NCI-H1417 treated with DMSO at 0.1 percent for 48 hours (cell line): ENCODE results near the gene SLC7A4.
"Not testable (repeated sequence)": the region's sequence is repeated elsewhere in the genome, so short reads cannot be mapped to it uniquely, and the experiment has no call there.

Experiments
- DNase-seq: peaks from one replicate; lab custom pipeline; 2025; lab: John Stamatoyannopoulos, UW

The SLC7A4 gene, protein sequence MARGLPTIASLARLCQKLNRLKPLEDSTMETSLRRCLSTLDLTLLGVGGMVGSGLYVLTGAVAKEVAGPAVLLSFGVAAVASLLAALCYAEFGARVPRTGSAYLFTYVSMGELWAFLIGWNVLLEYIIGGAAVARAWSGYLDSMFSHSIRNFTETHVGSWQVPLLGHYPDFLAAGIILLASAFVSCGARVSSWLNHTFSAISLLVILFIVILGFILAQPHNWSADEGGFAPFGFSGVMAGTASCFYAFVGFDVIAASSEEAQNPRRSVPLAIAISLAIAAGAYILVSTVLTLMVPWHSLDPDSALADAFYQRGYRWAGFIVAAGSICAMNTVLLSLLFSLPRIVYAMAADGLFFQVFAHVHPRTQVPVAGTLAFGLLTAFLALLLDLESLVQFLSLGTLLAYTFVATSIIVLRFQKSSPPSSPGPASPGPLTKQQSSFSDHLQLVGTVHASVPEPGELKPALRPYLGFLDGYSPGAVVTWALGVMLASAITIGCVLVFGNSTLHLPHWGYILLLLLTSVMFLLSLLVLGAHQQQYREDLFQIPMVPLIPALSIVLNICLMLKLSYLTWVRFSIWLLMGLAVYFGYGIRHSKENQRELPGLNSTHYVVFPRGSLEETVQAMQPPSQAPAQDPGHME

DNA sequence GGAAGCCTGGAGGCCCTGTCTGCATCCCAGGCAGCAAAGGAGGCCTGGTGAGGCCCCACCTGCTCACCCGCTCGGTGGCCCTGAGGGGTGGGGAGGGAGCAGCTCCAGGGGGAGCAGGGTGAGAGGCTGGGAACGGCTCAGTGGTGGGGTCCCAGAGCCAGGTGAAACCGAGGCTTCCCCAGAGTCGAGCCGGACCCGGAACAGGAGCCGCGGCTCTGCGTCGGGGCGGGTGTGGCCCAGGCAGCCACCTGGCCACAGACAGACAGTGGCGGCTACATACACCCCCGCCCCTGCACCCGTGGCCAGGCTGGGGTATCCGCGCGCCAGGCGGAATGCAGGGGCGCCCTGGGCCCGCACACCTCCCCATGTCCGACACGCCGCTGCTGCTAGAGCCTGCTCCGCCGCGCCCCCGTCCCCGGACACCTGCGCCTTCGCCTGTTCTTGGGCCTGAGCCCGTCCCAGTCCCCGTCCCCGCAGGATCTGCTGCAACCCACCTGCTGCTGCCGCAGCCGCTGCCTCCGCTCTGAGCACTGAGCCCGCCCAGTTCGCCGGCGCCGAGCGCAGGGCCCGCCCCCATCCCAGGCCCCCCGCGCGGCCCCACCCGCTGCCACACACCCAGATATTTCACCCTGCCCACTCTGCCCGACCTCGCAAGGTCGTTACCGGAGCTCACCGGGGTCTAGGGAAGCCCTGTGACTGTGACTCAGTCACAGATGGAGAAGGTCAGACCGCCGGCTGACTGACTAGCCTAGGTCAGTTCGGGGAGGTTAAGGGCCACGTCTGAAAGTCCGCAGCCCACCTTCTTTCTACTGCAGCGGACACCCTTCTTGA, at the start of gene SLC7A4:
TSS of gene SLC7A4 (minus strand) at position 525 of the 831 bp plus-strand sequence. CDS start 749 bp downstream, outside the sequence.
- DNase-seq: no peak

DNA sequence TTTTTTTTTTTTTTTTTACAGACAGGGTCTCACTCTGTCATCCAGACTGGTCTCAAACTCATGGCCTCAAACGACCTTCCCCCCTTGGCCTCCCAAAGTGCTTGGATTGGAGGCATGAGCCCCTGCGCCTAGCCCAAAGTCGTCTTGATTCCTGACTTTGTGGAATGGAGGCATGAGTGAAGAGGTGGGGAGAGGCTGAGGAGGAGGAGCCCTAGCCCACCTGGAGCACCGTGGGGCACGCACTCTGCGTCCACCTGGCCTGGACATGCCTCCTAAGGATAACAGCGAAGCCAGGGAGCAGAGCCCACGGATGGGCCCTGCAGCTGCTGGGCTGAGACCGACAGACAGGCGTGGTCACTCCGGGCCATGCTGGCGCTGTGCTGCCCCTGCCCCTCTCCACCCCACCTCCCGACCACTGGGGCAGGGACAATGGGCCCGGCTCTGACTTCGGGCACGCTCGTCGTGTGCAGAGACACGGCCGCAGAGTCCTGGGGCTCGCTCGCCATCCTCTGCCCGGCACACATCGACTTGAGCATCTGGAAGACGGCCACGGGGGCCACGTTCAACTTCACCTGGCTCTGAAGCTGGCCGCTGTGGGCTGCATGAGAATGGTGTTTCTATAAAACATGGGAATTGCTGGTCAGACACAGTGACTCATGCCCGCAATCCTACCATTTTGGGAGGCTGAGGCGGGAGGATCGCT, 48.2 kb upstream of the SLC7A4 start:
- no peak for DNase-seq

DNA sequence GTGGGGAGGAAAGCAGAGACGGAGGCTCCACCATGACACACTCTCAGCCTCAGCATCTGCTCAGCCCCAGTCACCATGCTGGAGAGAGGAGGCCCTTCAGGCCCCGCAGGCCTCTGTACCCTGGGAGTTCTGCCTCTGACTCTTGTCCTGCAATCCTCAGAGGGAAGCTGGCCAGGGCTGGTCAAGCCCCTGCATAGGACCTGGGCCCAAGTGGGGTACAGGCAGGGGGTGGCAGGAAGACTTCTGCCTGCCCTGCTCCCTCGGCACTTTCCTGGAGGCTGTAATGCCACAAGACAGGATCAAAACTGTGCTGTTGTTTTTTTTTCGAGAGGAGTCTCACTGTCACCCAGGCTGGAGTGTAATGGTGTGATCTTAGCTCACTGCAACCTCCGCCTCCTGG, 47.1 kb upstream of the SLC7A4 start:
- DNase-seq: no peak

DNA sequence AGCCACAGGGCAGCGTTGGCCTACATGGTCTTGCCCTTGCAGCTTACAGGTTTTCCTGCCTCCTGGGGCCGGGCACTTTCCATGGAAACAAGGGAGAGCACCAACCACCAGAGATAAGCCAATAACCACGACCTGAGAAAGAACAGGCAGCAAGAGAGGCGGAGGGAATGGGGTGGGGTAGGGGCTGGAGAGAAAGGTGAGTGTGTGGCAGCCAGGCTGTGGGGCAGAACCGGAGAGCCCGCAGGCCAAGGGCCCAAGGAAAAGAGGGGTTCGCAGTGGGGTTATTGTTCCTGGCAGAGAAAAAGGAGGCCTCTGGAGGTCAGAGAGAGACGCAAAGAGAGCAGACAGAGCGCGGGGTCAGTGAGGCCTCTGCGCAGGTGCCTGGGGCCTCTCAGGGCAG, 46.6 kb upstream of the SLC7A4 start:
- DNase-seq: no peak

DNA sequence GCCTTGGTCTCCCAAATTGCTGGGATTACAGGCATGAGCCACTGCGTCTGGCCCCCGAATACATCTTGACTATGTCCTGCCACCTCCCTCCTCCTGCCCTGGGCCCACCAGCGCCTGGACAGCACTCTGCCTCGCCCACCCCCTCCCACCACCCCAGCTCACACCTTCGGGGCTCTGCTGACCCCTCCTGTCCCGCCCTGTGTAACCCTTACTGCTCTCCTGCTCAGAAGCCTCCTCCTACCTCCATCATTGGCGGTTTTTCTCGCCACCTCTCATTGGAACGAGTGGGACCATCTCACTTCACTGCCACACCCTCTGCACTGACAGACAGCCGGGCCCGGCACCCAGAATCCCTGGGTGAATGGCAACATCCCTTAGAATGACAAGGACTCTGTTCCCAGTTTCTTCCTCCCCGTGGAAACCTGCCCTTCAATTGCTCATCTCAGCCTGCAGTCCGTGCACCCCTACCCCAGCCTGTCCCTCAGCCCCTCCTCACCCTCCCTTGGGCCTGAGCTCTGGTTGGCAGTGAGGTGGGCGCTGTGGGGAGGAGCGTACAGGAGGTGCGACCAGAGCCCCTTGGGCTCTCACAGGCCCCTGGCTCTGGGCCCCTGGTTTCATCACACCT, 45.6 kb upstream of the SLC7A4 start:
- DNase-seq: no peak

DNA sequence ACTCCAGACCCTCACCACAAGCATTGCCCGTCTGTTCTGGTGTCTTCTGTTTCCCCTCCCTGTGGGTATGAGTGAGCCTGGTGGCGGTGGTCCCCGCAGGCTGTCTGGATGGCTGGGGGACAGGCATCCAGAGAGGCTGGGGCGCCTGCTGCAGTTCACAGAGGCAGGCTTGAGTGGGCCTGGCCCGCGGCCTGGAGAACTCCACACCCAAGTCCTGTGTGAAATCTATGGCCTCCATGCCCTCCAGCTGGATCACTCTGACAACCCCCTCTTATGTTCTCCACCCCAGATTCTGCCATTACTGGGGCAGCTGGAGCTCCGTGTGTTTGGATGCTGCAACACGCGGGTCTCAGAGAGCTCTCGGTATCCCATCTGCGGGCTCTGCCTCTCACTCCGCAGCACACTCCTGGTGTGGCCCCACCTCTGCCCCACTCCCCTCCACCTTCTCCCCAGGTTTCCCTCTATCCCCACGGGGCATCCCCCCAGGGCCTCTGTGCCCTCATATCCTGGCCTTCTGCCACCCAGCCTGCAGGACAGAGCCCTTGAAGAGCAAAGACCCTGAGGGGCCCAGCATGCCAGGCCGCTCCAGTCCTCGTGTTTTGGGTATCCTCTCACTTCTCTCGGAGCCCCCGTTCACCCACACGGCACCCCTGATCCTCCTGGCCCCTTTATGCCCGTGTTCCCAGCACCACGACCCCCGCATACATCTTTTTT, 44.7 kb upstream of the SLC7A4 start:
- DNase-seq: no peak

DNA sequence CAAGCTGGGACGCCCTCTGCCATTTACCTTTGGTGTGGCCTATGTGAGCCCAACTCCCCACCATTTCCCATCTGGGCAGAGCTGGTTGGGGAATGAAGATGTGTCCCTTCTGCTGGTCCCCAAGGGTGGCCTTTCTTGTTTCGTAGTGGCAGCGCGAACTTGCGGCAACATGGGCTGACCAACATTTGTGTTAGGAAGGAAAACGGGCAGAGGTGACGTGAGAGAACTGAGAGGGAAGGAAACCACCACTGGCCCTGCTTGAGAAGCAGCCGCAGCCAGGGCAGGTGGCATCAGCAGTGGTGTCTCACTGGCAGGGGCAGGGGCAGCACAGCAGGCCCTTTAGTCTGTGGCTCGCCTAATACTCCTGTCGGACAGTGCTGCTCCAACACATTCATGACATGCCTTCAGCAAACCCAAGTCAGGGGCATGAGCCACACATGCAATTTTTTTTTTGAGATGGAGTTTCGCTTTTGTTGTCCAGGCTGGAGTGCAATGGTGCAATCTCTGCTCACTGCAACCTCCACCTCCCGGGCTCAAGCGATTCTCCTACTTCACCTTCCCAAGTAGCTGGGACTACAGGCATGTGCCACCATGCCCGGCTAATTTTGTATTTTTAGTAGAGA, 43.3 kb upstream of the SLC7A4 start:
- DNase-seq: no peak

DNA sequence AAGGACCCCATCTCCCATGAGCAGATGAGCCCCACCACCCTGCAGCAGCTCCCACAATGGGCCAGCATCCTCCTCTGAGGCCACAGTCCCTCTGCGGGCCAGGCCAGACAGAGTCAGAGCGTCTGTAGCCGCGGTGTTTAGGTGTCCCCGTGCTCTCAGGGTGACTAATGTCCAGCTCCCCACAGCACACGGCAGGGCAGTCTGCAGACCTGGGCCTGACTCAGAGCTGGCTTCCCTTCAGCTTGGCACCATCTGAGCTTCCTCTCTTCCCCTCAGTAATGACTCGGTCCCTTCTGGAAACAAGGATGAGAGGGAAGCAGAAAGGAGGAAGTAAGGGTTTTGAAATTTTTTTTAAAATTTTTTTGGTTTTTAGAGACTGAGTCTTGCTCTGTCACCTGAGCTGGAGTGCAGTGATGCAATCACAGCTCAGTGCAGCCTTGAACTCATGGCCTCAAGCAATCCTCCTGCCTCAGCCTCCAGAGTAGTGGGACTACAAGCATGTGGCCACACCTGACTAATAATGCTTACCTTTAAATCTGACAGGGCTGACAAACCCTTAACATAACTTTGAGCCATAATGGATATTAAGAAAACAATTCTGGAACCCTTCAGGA, 41.8 kb upstream of the SLC7A4 start:
- DNase-seq: no peak

DNA sequence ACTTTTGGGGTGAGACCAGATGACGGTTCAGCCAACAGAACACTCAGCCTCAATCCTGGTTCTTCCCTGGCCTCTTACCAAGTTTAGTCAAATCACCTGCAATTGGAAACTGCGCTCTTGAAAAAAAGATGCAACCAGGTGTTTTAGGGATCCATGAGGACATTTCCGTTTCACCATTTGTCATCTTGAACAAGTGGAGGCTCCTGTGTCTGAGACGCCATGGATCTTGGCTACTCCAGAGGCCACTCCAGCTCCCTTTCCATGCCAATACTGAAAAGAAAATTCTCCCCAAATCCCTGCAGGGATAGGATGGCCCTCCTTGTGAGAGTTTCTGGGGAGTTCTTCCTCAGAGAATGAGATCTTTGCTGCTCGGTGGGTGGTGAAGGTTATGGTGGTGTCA, 41.1 kb upstream of the SLC7A4 start:
- DNase-seq: no peak

DNA sequence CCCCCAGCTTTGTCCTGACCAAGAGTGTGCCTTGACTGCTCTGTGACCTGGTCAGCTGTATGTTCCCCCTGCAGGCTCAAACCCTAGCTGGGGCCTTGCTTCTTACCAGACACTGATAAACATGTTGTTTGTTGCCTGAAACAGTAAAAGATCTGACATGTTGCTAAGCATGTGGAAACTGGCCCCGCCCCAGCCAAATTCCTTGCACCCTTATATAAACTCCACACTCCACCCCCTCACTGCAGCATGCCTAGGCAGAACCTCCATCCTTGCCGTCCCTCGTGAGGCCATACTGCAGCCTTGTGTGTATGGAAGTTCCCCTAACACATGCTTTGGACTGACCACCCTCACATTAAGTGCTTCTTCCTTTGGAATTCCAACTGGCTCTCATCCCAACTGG, 40.7 kb upstream of the SLC7A4 start:
- DNase-seq: no peak

DNA sequence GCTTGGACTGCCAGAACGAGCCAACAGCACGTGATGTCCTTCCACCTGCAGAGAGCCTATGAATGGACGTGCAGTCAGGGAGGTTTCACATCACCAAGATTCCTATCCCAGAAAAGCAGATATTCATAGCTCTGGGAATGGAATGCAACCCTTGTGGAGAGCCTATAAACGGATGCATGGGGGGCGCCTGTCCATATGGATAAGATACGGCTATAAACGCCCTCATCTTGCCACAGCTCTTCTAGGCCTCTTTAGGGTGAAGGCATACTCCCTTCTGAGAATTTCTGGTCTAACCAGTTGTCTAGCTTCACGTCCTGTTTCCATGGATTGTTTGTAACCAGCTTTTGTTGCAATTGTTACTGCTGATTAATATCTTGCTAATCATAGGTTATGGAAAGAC, 39.4 kb upstream of the SLC7A4 start:
- not testable (repeated sequence) for DNase-seq

DNA sequence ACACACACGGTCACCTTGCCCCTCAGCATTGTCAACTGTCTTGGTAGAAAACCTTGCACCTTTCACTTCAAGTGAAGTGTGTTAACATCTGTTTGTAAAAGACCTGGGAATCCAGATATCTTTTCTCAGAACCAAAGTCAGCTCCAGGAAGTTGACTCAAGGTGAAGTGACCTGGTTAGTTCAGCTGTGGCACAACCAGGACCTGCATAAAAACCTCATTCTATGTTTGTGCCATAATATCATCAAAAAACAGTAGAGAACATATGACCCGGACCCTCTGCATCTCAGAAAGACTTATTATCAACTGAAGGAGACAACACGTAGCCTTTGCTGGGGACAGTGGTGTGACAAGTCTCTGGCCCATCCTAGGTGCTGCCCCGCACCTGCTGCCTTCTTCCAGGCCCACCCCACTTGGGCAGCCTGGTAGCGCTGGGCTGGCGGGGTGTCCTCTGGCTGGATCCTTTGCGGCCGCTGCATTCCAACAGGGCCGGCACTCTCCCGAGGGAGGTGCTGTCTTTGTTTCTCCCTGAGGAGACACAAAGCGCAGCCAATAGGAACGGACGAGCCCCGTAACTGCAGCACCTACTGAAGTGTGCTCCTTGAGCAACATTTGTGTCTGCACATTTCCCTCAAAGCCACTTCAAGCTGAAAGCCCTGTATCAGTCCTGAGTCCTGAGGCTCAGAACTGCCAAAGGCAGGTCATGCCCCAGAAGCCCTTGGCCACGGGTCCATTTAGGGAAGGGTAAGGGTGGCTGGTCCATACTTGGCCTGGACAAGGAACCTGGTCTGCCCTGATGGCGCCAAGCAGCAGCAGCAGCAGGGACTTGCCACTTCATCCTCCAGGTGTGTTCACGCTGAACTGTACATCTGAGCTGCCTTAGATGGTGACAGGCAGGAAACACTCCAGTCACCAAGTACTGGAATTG, 38.6 kb upstream of the SLC7A4 start:
- DNase-seq: no peak

DNA sequence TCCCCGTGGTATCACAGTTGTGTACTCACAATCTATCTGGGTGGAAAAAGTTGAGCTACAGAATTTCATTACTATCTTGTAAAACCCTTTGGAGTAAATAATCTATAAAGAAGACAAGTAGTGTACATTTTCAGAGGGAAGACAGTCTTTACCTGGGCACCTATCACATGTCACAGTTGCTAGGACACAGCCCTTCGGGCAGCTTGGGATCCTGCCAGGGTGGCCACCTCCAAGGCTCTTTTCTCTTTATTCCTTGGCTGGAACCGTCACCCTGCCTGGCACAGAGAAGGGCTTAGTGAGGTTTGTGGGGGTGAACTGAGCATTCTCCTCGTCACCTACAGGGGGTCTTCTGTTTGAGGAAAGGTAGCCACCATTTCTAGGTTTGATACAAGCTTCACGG, 37.0 kb upstream of the SLC7A4 start:
- no peak for DNase-seq

DNA sequence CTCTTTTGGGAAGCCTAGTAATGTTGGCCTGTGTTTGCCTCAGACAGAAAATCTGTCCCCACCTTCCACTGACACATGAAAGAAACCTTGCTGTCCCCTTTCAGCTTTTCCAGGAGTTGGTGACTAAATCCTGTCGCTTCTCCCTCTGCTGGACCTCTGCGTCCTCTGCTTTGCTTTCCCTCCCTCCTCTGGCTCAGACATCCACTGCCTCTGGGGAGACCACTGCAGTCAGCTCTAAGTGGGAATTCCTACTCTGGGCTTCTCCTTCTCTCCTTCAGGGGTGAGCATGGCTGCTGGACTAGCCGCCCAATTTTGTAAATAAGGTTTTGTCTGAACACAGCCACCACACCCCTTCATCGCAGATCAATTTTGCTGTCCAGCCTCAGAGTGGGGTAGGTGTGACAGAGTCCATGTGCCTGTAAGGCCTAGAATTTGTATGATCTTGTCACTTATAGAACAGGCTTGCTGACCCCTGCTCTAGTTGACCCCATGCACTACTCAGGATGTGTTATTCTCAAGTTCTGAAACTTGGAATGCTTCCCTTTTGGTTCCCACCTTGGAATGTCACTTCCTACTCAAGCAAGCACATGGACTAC, 36.4 kb upstream of the SLC7A4 start:
- DNase-seq: no peak

DNA sequence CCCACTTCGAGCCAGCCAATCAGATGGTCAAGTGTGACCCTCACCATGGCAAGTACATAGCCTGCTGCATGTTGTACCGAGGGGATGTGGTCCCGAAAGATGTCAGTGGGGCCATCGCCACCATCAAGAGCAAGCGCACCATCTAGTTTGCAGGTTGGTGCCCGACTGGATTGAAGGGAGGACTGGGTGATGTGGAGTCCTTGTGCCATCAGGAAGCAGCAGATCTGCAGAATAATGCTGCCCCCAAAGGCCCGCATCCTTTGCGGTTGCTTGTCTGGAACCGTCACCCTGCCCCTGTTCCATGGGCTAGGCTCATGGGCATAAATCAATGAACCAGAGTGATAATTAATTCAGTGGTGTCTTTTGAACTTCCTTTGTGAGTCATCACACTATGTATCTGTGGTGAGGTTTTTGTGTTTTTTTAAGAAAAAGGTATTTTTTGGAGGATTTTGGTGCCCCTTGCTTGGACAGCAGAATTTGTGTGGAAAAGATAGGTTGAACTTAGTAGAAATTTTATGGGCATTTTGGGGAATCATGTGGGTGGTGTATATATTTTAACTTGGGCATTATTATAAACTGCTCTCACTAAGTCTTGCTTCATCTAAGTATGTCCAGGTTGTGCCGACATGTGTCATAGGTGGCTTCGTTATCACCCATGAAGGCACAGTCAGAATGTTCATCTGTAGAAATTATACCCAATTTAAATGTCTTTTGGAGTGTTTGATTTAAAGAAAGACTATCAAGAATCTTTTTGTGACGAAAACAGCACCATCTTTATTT, 35.7 kb upstream of the SLC7A4 start:
- no peak for DNase-seq

DNA sequence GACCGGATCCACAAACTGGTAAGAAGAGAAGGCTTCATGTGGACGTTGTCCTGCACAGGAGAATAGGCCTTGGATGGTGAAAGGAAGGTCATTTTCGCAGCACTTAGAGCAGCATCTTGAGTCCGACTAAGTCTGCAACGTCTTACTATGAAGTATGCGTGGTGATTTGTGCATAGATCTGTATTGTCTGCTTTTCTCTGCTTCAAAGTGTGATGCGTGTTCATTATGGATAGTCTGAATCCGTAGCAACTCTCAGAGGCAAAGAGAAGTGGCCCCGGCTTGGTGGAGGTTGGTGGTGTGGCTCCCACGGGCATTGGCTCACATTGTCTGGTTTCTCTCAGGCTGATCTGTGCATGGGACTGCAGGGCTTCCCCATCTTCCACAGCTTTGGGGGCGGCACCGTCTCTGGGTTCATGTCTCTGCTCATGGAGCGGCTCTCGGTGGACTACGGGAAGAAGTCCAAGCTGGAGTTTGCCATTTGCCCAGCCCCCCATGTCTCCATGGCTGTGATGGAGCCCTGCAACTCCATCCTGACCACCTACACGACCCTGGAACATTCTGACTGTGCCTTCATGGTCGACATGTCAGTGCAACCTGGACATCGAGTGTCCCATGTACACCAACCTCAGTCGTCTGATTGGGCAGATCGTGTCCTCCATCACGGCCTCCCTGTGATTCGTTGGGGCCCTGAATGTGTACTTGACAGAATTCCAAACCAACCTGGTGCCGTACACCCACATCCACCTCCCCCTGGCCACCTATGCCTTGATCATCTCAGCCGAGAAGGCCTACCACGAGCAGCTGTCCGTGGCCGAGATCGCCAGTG, 34.9 kb upstream of the SLC7A4 start:
- no peak for DNase-seq
